OCI-LY1 (cell line): ENCODE measurements around the gene ITIH4.

Experiments
- EZH2 ChIP-seq: fragments of 200-600 bp; sonication (generic), shearing (Covaris generic); IDR thresholded peaks from 2 replicates; pipeline ENCODE4 v1.8.0; 2017; ENCODE audit warnings: borderline replicate concordance, mixed run types, mild to moderate bottlenecking, antibody characterized with exemption, low read length, moderate library complexity, mixed read lengths
- TF ChIP-seq, protein P1 (sequence below): fragments of 200-600 bp; sonication (generic), shearing (Covaris generic); IDR thresholded peaks from 2 replicates; pipeline ENCODE4 v1.5.1; 2017; ENCODE audit warnings: mild to moderate bottlenecking, antibody characterized with exemption, low read length, moderate library complexity, mixed read lengths

GRCh38 chr3:52841981-52842340 lies 11.5 kb upstream of the ITIH4 start:
- TF ChIP-seq, protein P1, sequence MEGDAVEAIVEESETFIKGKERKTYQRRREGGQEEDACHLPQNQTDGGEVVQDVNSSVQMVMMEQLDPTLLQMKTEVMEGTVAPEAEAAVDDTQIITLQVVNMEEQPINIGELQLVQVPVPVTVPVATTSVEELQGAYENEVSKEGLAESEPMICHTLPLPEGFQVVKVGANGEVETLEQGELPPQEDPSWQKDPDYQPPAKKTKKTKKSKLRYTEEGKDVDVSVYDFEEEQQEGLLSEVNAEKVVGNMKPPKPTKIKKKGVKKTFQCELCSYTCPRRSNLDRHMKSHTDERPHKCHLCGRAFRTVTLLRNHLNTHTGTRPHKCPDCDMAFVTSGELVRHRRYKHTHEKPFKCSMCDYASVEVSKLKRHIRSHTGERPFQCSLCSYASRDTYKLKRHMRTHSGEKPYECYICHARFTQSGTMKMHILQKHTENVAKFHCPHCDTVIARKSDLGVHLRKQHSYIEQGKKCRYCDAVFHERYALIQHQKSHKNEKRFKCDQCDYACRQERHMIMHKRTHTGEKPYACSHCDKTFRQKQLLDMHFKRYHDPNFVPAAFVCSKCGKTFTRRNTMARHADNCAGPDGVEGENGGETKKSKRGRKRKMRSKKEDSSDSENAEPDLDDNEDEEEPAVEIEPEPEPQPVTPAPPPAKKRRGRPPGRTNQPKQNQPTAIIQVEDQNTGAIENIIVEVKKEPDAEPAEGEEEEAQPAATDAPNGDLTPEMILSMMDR: no peak
- TF ChIP-seq EZH2: no peak
